HG03159 (cell line): ENCODE results near the gene FHIT.

ENCODE experiments used
- ATAC-seq: cut with Tn5 transposase; IDR thresholded peaks from one replicate; pipeline ENCODE4 v1.9.1; 2021; ENCODE audit warnings: mild to moderate bottlenecking, moderate library complexity; ENCODE audit not compliant: unreplicated experiment

Gene FHIT

GRCh38 chr3:60095516-60095915, 1155.7 kb downstream of the FHIT start:
- no peak for ATAC-seq

- no peak for ATAC-seq
Observed at GRCh38 chr3:60094392-60094947, 1156.8 kb downstream of the FHIT start.

GRCh38 chr3:60090548-60090947, 1160.7 kb downstream of the FHIT start:
- no peak for ATAC-seq

GRCh38 chr3:60086811-60087210, 1164.4 kb downstream of the FHIT start:
- no peak for ATAC-seq

GRCh38 chr3:60085649-60086048, 1165.6 kb downstream of the FHIT start:
- no peak for ATAC-seq

- ATAC-seq, result peak; percentile 80
Observed at GRCh38 chr3:60081381-60082095, 1169.7 kb downstream of the FHIT start.

- ATAC-seq, result no peak
Observed at GRCh38 chr3:60080648-60081047, 1170.6 kb downstream of the FHIT start.

- no peak for ATAC-seq
Observed at GRCh38 chr3:60079076-60079475, 1172.2 kb downstream of the FHIT start.

- no peak for ATAC-seq
Observed at GRCh38 chr3:60076331-60076730, 1174.9 kb downstream of the FHIT start.

GRCh38 chr3:60073942-60074341, 1177.3 kb downstream of the FHIT start:
- no peak for ATAC-seq

GRCh38 chr3:60073228-60073627, 1178.0 kb downstream of the FHIT start:
- ATAC-seq, result no peak

GRCh38 chr3:60070366-60070765, 1180.9 kb downstream of the FHIT start:
- no peak for ATAC-seq

GRCh38 chr3:60065227-60065868, 1185.9 kb downstream of the FHIT start:
- no peak for ATAC-seq

GRCh38 chr3:60064210-60065178, 1186.8 kb downstream of the FHIT start:
- no peak for ATAC-seq

GRCh38 chr3:60056404-60056803, 1194.8 kb downstream of the FHIT start:
- no peak for ATAC-seq

GRCh38 chr3:60055765-60056164, 1195.5 kb downstream of the FHIT start:
- no peak for ATAC-seq

- no peak for ATAC-seq
Observed at GRCh38 chr3:60053526-60054265, 1197.6 kb downstream of the FHIT start.

GRCh38 chr3:60048447-60048848, 1202.8 kb downstream of the FHIT start:
- ATAC-seq, result no peak

GRCh38 chr3:60047426-60048200, 1203.6 kb downstream of the FHIT start:
- ATAC-seq, result no peak

GRCh38 chr3:60046210-60046609, 1205.0 kb downstream of the FHIT start:
- no peak for ATAC-seq
